Naive thymus-derived CD8-positive, alpha-beta T cell (primary cell): ENCODE results near the gene GRAMD2B. TPM values are rescaled to one million over a fixed set of nuclear protein-coding genes. Genes with fewer than 3 reads are reported as not detected.

Source experiments
- ATAC-seq, 2 donors: fragments of 150-1000 bp; cut with Tn5 transposase in 1 of 2; sonication (Bioruptor Pico), chemical (Tn5 transposase) in 1 of 2; 1 replicate in 1 of 2; 2 replicates in 1 of 2; pipeline ENCODE4 v1.10.0; 2021; ENCODE audit warnings: mild to moderate bottlenecking in 2 of 2, moderate library complexity in 2 of 2
- POLR2A ChIA-PET: fragments of 350-600 bp; sonication (Branson Sonifier 250); formaldehyde crosslinking; loops from one replicate; lab custom pipeline; 2021; ENCODE audit warnings: antibody characterized with exemption; lab: Charles Lee
- DNase-seq, 10 donors: peaks; one replicate each; pipeline versions ENCODE4 v3.0.0 to v3.0.0-alpha.2; 2020 to 2022
- H3K27ac Mint-ChIP-seq, 10 donors: one replicate each; pipeline ENCODE4 v1.8.0; 2020 to 2022; ENCODE audit warnings: mild to moderate bottlenecking in 10 of 10, mixed read lengths in 10 of 10, moderate library complexity in 4 of 10, inconsistent platforms in 1 of 10
- H3K27me3 Mint-ChIP-seq, 5 donors: one replicate each; pipeline ENCODE4 v1.8.0; 2021 to 2022; ENCODE audit warnings: mixed read lengths in 5 of 5
- H3K36me3 Mint-ChIP-seq, 3 donors: one replicate each; pipeline ENCODE4 v1.8.0; 2020 to 2022; ENCODE audit warnings: mixed read lengths in 3 of 3, mild to moderate bottlenecking in 2 of 3, inconsistent platforms in 1 of 3
- H3K4me1 Mint-ChIP-seq, 4 donors: one replicate each; pipeline ENCODE4 v1.8.0; 2021 to 2022; ENCODE audit warnings: mixed read lengths in 4 of 4
- H3K4me3 Mint-ChIP-seq, 10 donors: one replicate each; pipeline ENCODE4 v1.8.0; 2020 to 2022; ENCODE audit warnings: mild to moderate bottlenecking in 10 of 10, mixed read lengths in 10 of 10, moderate library complexity in 6 of 10, inconsistent platforms in 1 of 10
- H3K9me3 Mint-ChIP-seq, 9 donors: one replicate each; pipeline ENCODE4 v1.8.0; 2020 to 2022; ENCODE audit warnings: mixed read lengths in 9 of 9, mild to moderate bottlenecking in 3 of 9, inconsistent platforms in 1 of 9, moderate library complexity in 1 of 9
- polyA plus RNA-seq, 3 donors: library from polyadenylated mRNA; unstranded; fragments of 300-500 nt; fragmentation: Illumina TruSeq; gene quantifications; one replicate each; pipeline ENCODE4 v1.2.3, GENCODE V29; 2021
- total RNA-seq, 8 experiments: library from RNA in 2 of 8; stranded (reverse) in 2 of 8; gene quantifications; one replicate each; pipeline ENCODE4 v1.2.3 and lab custom pipeline; 2021 to 2026

GRAMD2B gene
- total and polyA plus RNA-seq, 5 experiments from 2014 or later: 5.0 to 7.1 (median 6.0) TPM

- Mint-ChIP-seq H3K9me3 (no peaks in the 10 kb centered on the region), H3K27me3 (no peaks in the 10 kb centered on the region), H3K4me3 (no peak overlapping the region), H3K4me1 (peaks cover 0 to 3% (median 0%) of the 10 kb centered on the region in 4 donors), H3K36me3 (no peaks in the 10 kb centered on the region), H3K27ac (peak overlapping the region in 2 of 10 donors; percentile 24 to 39)
- DNase-seq (no peak), ATAC-seq (no peak)
- POLR2A ChIA-PET: no interaction called here
Measured at GRCh38 chr5:126536874-126537273, 113.7 kb downstream of the GRAMD2B start.

GRCh38 chr5:126538579-126538978 lies 115.4 kb downstream of the GRAMD2B start:
- ATAC-seq (no peak), DNase-seq (no peak)
- H3K9me3 Mint-ChIP-seq: no peaks in the 10 kb centered on the region
- POLR2A ChIA-PET: interaction anchor here (0.6 kb wide), 1 partner anchor 194 kb away, joined by 3 read pairs; no protein-coding TSS in a partner anchor
- H3K36me3 Mint-ChIP-seq: no peaks in the 10 kb centered on the region
- peaks cover 0 to 3% (median 0%) of the 10 kb centered on the region in 4 donors for H3K4me1 Mint-ChIP-seq
- peak overlapping the region in 2 of 10 donors; percentile 20 to 43 for H3K27ac Mint-ChIP-seq
- no peak overlapping the region for H3K4me3 Mint-ChIP-seq
- no peaks in the 10 kb centered on the region for H3K27me3 Mint-ChIP-seq

- Mint-ChIP-seq H3K9me3 (no peaks in the 10 kb centered on the region), H3K4me3 (no peak overlapping the region), H3K36me3 (no peaks in the 10 kb centered on the region), H3K27me3 (no peaks in the 10 kb centered on the region), H3K4me1 (peaks cover 0 to 3% (median 0%) of the 10 kb centered on the region in 4 donors), H3K27ac (no peak overlapping the region)
- POLR2A ChIA-PET: no interaction called here
- DNase-seq: no peak
- no peak for ATAC-seq
Measured at GRCh38 chr5:126540631-126541030, 117.4 kb downstream of the GRAMD2B start.

- no peak for ATAC-seq
- Mint-ChIP-seq H3K9me3 (no peaks in the 10 kb centered on the region), H3K36me3 (no peaks in the 10 kb centered on the region), H3K4me1 (peaks cover 0 to 3% (median 0%) of the 10 kb centered on the region in 4 donors), H3K27ac (no peak overlapping the region), H3K27me3 (no peaks in the 10 kb centered on the region), H3K4me3 (no peak overlapping the region)
- POLR2A ChIA-PET: no interaction called here
- DNase-seq: no peak
Measured at GRCh38 chr5:126542441-126542840, 119.2 kb downstream of the GRAMD2B start.

- no peak for ATAC-seq
- no peaks in the 10 kb centered on the region for H3K36me3 Mint-ChIP-seq
- no peak overlapping the region for H3K4me3 Mint-ChIP-seq
- peak overlapping the region in 2 of 10 donors; percentile 47 to 63 for H3K27ac Mint-ChIP-seq
- DNase-seq: no peak
- H3K4me1 Mint-ChIP-seq: peaks cover 0 to 3% (median 0%) of the 10 kb centered on the region in 4 donors
- H3K27me3 Mint-ChIP-seq: no peaks in the 10 kb centered on the region
- POLR2A ChIA-PET: no interaction called here
- H3K9me3 Mint-ChIP-seq: no peaks in the 10 kb centered on the region
Measured at GRCh38 chr5:126543009-126543408, 119.8 kb downstream of the GRAMD2B start.

GRCh38 chr5:126543660-126544059 lies 120.5 kb downstream of the GRAMD2B start:
- no peak overlapping the region for H3K27ac Mint-ChIP-seq
- H3K4me3 Mint-ChIP-seq: no peak overlapping the region
- no peaks in the 10 kb centered on the region for H3K9me3 Mint-ChIP-seq
- no peak for DNase-seq
- ATAC-seq: no peak
- POLR2A ChIA-PET: interaction anchor here (0.7 kb wide), 2 partner anchors 51 to 200 kb away, joined by 3 to 5 read pairs; no protein-coding TSS in a partner anchor
- H3K27me3 Mint-ChIP-seq: no peaks in the 10 kb centered on the region
- peaks cover 0 to 3% (median 0%) of the 10 kb centered on the region in 4 donors for H3K4me1 Mint-ChIP-seq
- H3K36me3 Mint-ChIP-seq: no peaks in the 10 kb centered on the region

Other genes starting within 250 kb of the GRAMD2B start
- 1 to 10 TPM; 4.2 to 5.3 TPM for gene ALDH7A1, start 171.8 kb downstream of the GRAMD2B start, total RNA-seq
- 1 to 10 TPM; 3.0 to 6.0 (median 5.4) TPM for gene ALDH7A1, start 171.8 kb downstream of the GRAMD2B start, polyA plus RNA-seq
- 10 to 100 TPM; 49.5 to 53.6 TPM for gene PHAX, start 177.5 kb downstream of the GRAMD2B start, total RNA-seq
- 10 to 100 TPM; 75.3 to 92.8 (median 83.9) TPM for gene PHAX, start 177.5 kb downstream of the GRAMD2B start, polyA plus RNA-seq